ENCODE data around the gene TFEC.

DNA sequence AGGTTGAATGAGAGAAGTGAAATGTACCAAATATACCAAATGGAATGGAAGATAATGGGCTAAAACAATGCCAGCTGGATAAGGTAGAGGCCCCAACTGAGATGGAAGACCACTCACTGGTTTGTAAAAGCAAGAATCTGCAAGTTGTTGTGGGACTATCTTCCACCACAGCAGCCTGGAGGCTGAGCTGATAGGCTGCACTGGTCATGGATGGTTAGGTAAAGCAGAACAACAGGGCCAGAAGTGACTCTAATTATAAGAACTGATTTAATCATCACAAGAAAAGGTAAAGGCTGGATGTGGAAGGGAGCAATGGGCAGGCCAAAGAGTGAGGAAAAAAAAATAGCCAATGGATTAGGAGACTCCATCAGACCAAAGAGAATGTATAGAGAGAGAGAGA lies 11.8 kb downstream of the TFEC start:
- no peak for TF ChIP-seq EZH2phosphoT487 (IDR thresholded peaks at IDR 0.05; ENCODE audit: borderline replicate concordance, low read depth)
- no peak for TF ChIP-seq POLR2AphosphoS5 (IDR thresholded peaks at IDR 0.05; ENCODE audit: low read depth, low read length)
- TF ChIP-seq TEAD4 (IDR thresholded peaks at IDR 0.05; ENCODE audit: borderline replicate concordance, insufficient read depth), result no peak
- TF ChIP-seq, protein P1, sequence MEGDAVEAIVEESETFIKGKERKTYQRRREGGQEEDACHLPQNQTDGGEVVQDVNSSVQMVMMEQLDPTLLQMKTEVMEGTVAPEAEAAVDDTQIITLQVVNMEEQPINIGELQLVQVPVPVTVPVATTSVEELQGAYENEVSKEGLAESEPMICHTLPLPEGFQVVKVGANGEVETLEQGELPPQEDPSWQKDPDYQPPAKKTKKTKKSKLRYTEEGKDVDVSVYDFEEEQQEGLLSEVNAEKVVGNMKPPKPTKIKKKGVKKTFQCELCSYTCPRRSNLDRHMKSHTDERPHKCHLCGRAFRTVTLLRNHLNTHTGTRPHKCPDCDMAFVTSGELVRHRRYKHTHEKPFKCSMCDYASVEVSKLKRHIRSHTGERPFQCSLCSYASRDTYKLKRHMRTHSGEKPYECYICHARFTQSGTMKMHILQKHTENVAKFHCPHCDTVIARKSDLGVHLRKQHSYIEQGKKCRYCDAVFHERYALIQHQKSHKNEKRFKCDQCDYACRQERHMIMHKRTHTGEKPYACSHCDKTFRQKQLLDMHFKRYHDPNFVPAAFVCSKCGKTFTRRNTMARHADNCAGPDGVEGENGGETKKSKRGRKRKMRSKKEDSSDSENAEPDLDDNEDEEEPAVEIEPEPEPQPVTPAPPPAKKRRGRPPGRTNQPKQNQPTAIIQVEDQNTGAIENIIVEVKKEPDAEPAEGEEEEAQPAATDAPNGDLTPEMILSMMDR (IDR thresholded peaks at IDR 0.05), result no peak
- TF ChIP-seq MXI1 (IDR thresholded peaks at IDR 0.05; ENCODE audit: low read depth, low read length), result no peak
- TF ChIP-seq, protein P2, sequence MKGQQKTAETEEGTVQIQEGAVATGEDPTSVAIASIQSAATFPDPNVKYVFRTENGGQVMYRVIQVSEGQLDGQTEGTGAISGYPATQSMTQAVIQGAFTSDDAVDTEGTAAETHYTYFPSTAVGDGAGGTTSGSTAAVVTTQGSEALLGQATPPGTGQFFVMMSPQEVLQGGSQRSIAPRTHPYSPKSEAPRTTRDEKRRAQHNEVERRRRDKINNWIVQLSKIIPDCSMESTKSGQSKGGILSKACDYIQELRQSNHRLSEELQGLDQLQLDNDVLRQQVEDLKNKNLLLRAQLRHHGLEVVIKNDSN (IDR thresholded peaks at IDR 0.05; ENCODE audit: borderline replicate concordance, low read depth), result no peak
- TF ChIP-seq SIN3A (IDR thresholded peaks at IDR 0.05; ENCODE audit: borderline replicate concordance, low read depth, low read length), result no peak
- TF ChIP-seq, protein P3, sequence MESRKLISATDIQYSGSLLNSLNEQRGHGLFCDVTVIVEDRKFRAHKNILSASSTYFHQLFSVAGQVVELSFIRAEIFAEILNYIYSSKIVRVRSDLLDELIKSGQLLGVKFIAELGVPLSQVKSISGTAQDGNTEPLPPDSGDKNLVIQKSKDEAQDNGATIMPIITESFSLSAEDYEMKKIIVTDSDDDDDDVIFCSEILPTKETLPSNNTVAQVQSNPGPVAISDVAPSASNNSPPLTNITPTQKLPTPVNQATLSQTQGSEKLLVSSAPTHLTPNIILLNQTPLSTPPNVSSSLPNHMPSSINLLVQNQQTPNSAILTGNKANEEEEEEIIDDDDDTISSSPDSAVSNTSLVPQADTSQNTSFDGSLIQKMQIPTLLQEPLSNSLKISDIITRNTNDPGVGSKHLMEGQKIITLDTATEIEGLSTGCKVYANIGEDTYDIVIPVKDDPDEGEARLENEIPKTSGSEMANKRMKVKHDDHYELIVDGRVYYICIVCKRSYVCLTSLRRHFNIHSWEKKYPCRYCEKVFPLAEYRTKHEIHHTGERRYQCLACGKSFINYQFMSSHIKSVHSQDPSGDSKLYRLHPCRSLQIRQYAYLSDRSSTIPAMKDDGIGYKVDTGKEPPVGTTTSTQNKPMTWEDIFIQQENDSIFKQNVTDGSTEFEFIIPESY (IDR thresholded peaks at IDR 0.05; ENCODE audit: borderline replicate concordance, low read depth), result no peak
- no peak for TF ChIP-seq EP300 (IDR thresholded peaks at IDR 0.05; ENCODE audit: borderline replicate concordance in 1 of 2, low read depth in 1 of 2, low read length in 1 of 2)
